Vagina (tissue), 2 donors: ENCODE data around the gene TMEM167A.

Experiments
- POLR2A ChIP-seq, 2 donors: fragments of 450-650 bp; IDR thresholded peaks; one replicate each; pipeline ENCODE4 v1.6.1; 2017; ENCODE audit warnings: antibody characterized with exemption in 2 of 2, mild to moderate bottlenecking in 2 of 2, moderate library complexity in 2 of 2
- TF ChIP-seq, protein P1 (sequence below), 3 experiments: fragments of 450-650 bp in 2 of 3; fragments of 200-600 bp in 1 of 3; sonication (generic) in 1 of 3; IDR thresholded peaks; one replicate each; pipeline ENCODE4 v1.5.1; 2017 to 2019; ENCODE audit warnings: antibody characterized with exemption in 3 of 3, mild to moderate bottlenecking in 2 of 3, moderate library complexity in 2 of 3

GRCh38 chr5:83076742-83077661, at the start of gene TMEM167A, which contains the start of gene XRCC4:
- TF ChIP-seq POLR2A (IDR thresholded peaks at IDR 0.05), result peak in 1 of 2 donors; percentile 59
- TF ChIP-seq, protein P1, sequence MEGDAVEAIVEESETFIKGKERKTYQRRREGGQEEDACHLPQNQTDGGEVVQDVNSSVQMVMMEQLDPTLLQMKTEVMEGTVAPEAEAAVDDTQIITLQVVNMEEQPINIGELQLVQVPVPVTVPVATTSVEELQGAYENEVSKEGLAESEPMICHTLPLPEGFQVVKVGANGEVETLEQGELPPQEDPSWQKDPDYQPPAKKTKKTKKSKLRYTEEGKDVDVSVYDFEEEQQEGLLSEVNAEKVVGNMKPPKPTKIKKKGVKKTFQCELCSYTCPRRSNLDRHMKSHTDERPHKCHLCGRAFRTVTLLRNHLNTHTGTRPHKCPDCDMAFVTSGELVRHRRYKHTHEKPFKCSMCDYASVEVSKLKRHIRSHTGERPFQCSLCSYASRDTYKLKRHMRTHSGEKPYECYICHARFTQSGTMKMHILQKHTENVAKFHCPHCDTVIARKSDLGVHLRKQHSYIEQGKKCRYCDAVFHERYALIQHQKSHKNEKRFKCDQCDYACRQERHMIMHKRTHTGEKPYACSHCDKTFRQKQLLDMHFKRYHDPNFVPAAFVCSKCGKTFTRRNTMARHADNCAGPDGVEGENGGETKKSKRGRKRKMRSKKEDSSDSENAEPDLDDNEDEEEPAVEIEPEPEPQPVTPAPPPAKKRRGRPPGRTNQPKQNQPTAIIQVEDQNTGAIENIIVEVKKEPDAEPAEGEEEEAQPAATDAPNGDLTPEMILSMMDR (IDR thresholded peaks at IDR 0.05), result no peak
